HG02678 (cell line): Measurements from ENCODE around the gene FOSB.
A peak's percentile ranks its signal among the peaks of the same experiment; 100 is the strongest.

ENCODE experiments used
- ATAC-seq: cut with Tn5 transposase; IDR thresholded peaks from one replicate; pipeline ENCODE4 v1.9.1; 2021; ENCODE audit warnings: mild to moderate bottlenecking, moderate library complexity; ENCODE audit not compliant: unreplicated experiment

FOSB gene

DNA sequence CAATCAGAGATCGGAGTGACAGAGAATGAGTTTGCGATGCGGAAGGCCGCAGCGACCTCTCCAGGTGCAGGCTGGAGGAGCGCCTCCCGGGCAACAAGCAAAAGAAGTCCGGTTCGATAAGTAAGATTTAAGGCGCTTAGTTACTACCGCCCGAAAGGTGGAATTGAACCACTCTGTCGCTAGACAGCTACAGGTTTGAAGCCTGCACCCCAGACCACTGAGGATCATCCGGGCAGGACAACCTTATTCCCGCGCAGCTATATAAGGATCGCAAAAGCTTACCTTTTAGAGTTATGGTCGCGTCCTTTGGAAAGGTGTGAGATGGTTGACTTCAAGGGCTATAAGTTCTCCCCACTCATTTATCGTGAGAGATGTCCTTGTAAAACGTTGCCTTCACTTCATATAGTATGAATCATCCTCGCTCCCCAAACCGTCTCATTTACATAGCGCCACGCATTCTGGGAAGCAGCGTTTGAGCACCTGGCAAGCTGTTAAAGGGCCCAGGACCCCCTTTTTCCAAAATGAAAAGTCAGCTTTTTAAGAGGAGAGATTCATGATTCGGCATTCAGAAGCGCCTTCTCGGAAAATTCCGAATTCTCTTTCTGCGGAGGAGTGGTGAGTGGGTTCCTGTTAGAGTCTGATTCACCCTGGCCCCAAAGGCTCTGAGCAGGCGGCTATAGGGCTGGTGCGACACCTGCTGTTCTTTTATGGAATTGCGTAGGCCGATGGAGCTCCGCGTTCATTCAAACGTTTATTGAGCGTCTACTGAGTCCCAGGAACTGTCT lies 10.8 kb downstream of the FOSB start:
- peak; percentile 82 for ATAC-seq

DNA sequence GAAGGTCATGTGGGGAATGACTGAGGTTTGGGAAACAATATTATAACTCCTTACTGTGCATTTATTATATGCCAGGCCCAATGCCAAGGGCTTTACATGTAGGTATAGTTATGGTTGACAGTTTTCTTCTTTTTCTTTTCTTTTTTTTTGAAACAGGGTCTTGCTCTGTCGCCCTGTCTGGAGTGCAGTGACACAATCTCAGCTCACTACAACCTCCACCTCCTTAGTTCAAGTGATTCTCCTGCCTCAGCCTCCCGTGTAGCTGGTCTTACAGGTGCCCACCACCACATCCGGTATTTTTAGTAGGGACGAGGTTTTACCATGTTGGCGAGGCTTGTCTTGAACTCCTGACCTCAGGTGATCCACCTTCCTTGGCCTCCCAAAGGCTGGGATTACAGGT lies 15.2 kb downstream of the FOSB start:
- ATAC-seq, result no peak

DNA sequence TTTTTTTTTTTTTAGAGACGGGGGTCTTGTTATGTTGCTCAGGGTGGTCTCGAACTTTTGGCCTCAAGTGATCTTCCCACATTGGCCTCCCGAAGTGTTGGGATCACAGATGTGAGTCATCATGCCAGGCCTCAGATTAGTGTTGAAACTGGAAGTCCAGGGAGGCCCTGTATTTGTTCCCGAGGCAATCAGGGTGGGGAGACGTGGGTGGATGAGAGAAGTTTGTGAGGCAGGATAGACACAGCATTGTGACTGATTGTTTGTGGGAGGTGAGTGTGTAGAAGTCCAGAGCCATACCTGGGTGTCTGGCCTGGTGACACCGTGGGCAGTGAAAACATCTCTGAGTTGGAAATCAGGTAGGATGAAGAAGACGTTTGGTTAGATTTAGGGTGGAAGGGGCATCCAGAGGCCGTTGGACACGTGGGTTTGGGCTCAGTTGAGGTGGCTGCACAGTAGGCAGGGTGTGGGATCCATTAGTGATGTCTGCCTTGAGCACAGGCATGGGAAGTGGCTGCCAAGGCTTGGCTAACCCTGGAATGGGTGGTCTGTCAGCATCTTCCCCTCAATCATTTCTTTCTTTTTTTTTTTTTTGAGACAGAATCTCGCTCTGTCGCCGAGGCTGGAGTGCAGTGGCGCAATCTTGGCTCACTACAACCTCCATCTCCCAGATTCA lies 16.6 kb downstream of the FOSB start:
- ATAC-seq, result no peak

DNA sequence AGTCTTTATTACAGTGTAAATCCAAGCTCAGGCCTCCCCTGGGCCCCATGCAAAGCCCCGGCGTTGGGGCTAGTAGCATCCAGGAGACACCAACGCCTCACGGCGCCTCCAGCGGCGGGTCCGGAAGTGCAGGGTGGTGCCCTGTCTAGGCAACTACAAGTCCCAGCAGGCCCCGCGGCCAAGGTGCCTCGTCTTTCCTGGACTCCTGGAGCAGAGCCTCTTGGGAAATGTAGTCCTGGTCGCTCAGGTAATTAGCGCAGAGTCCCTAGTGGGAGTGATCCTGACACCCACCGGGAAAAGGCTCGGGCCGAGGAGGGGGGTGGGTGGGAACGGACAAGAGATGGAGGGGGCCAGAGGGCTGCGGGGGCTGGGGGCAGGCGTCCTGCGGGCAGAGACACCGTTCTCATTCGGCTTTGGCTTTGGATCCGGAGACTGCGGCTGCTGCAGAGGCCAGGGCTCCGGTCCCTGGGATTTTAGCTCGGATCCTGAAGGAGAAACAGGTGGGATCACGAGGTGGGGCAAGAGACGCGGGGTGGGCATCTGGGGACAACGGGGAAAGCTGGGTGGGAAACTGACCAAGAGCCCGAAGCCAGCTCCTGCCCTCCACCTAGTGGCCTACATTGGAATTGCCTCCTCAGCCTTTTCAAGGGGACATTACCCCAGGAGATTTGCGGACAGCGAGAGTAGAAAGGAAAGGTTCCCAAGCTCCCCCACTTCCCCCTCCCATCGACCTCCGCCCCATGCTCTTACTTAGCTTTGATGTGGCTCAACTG lies 17.7 kb downstream of the FOSB start:
- ATAC-seq, result peak; percentile 95

DNA sequence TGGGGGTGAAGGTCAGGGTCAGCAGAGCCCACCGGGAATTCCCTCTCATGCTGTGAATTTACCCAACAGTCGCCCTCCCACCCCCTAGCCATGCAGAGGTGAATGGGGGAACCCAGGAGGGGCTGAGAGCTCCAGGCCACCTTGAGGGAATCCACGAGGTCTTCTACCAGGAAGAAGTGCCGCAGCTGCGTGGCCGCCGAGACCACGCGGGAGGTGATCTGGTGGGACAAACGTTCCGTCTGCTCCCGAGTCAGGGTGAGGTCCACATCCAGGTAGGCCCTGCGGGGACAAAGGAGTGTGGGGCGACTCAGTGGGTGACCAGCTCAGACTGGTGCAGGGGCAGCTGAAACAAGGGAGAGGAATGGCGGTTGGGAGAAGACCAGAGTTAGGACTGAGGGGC lies 20.9 kb downstream of the FOSB start:
- ATAC-seq, result no peak

DNA sequence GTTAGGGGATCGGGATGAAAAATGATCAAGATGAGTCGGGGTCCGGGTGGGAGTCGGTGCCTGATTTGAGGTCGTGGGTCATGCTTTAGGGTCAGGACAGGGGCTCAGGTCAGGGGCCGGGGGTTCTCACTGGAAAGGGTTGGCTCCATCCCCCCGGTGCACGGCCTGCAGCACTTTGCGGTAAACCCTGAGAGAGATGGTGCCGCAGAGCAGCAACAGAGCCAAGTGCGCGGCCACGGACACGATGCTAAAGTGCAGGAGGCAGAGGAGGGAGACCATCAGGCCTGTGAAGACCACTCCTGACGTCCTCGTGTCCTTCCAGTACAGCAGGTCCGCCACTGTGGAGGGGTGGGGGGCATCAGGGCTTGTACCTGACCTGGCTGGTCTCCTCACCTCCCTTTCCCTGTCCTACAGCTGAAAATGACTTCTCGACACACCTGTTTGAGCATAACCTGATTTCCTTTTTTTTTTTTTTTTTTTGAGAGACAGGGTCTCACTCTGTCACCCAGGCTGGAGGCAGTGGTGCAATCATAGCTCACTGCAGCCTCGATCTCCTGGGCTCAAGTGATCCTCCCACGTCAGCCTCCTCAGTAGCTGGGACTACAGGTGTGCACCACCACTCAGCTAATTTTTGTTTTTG lies 21.5 kb downstream of the FOSB start:
- no peak for ATAC-seq

DNA sequence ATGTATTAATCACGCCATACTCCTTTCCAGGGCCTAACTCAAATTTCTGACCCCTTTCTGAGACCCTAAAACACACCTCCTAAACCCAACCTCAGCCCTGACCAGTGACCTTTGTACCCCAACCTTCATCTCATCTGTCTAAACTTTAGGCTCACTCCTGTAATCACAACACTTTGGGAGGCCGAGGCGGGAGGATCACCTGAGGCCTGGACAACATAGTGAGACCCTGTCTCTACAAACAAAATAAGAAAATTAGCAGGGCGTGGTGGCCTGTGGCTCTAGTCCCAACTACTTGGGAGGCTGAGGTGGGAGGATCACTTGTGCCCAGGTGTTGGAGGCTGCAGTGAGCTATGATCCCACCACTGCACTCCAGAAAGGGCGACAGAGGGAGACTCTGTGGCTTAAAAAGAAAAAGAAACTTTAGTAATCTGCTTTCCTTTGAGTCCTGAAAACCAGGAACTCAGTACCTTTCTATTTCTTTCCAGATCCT lies 24.4 kb downstream of the FOSB start:
- no peak for ATAC-seq

DNA sequence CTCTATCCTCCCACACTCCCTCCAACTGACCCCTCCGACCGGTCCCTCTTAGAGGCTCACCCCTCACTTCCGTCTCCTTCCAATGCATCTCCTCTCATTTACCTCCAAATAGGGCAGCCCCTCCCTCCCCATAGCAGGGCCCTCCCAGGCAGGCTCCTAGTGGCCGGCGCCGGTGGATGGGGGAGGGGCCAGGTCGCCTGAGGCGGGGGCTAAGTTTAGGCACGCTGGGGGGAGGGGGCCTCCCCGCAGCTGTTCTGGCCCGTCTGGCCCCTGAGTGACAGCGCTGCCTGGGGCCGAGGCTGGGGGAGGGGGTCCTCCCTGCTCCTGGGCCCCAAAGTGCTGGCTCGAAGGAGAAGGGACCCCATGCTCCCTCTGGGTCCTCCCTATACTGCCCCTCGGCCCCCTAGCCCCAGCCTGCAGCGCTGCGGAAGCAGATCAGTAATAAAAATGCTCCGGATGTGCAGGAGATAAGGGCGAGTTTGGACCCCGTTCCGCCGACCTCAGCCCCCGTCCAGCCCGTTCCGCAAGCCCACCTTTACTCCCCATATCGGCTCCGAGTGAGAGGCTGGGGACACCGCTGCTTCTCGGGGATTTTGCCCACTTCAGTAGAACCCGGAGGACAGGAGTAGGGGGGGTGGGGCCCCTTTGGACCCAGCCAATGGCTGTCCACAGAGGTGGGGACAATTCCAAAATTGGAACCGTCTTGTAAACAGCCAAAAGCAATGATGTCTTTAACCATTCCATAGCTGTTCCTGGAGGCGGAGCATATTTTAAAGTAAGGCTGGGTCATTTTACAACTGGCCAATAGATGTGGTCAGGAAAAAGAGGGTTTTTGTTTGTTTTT lies 25.1 kb downstream of the FOSB start:
- ATAC-seq, result no peak

DNA sequence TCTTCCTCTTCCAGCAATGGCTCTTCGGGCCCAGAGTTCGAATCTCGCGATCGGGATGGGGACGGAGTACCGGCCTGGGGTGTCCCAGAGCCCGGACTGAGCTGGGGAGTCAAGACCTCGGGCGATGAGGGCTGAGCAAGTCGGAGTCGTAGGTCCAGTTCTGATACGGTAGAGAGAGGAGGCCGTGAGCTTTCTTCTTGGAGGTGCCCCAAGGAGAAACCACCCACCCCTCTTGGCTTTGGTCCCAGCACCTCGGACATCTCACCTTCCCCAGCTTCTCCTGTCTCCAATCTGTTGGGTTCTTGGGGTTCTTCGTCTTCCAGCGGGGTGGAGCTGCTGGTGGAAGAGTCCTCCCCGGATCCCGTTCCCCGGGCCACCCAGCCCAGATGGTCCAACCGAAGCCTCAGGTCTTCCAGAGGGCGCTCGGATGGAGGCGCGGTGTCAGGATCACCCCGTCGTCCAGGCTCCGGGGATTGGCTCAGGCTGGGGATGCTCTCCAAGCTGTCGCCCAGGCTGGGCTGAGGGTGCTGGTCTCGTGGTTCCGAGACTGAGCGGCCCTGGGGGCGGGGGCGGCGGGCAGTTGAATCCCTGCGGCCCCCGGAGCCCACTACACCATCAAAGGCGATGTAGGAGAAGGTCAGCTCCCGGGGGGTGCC lies 26.6 kb downstream of the FOSB start:
- ATAC-seq, result no peak

DNA sequence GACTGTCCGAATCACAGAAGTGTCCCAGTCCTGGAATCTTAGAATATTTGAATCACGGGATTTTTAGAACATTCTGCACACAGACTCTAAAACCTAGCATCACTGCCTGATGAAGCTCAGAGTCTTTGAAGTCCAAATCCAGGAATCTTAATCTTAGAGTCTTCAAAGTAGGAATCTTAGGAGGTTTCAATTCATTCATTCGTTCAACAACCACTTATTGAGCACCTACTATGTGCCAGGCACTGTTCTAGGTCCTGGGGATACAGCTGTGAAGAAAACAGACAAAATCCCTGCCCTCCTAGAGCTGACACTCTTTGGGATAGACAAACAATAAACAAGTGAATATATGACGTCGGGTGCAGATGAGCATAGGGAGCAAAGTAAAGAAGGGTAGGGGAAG lies 27.4 kb downstream of the FOSB start:
- no peak for ATAC-seq

DNA sequence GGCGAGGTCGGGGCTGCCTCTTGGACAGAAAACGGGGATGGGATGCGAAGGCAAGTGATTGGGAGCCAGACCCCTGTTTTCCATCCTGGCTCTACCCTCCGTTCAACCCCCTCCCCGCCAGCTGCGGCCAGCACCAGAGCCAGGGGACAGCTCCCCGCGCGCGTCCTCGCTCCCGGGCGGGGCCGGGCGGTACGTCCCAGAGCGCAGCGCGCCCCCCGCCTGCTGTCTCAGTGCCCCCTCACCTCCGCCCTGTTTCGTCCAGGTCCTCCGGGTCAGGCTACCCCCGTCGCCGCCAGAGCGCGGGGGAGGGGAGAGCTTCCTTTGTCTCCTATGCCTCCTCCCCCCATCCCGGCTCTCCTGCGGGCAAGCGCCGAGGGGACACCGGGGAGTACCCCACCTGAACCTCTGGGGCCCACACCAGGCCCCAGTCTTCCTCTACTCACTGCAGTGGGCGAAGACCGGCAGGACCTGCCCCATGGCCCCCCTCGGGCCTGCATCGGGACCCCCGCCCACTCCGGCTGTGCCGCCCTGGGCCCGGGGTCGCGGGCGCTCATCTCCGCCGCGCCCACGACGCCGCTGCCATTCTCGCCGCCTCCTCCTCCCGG lies 28.7 kb downstream of the FOSB start:
- ATAC-seq, result peak; percentile 4

DNA sequence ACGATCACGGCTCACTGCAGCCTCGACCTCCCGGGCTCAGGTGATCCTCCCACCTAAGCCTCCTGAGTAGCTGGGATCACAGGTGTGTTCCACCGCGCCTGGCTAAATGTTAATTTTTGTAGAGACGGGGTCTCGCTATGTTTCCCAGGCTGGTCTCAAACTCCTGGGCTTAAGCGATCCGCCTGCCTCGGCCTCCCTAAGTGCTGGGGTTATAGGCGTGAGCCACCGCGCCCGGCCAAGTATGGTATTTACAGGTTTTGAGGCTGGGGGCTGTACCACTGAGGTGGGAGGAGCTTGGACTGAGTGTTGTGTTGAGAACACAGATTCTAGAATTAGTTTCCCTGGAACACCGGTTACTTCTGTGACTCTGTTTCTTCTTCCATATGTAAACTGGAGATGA lies 30.0 kb downstream of the FOSB start:
- no peak for ATAC-seq

DNA sequence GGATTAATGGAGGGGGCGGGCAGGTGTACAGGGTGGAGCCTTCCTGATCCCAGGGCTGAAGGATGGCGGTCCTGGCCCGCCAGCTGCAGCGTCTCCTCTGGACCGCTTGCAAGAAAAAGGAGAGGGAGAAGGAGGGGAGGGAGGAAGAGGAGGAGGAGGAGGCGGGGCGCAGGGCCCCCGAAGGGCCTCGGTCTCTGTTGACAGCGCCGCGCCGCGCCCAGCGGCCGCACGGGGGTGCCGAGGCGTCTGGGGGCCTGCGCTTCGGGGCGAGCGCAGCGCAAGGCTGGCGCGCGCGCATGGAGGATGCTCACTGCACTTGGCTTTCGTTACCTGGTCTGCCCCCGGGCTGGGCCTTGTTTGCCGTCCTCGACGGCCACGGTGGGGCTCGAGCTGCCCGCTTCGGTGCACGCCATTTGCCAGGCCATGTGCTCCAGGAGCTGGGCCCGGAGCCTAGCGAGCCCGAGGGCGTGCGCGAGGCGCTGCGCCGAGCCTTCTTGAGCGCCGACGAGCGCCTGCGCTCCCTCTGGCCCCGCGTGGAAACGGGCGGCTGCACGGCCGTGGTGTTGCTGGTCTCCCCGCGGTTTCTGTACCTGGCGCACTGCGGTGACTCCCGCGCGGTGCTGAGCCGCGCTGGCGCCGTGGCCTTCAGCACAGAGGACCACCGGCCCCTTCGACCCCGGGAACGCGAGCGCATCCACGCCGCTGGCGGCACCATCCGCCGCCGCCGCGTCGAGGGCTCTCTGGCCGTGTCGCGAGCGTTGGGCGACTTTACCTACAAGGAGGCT lies 30.8 kb downstream of the FOSB start, which contains the start of gene PPM1N:
Gene PPM1N, plus strand, starts transcription at position 33 of the 785 bp plus-strand sequence. Its CDS starts 30 bp downstream, at position 63.
- no peak for ATAC-seq

DNA sequence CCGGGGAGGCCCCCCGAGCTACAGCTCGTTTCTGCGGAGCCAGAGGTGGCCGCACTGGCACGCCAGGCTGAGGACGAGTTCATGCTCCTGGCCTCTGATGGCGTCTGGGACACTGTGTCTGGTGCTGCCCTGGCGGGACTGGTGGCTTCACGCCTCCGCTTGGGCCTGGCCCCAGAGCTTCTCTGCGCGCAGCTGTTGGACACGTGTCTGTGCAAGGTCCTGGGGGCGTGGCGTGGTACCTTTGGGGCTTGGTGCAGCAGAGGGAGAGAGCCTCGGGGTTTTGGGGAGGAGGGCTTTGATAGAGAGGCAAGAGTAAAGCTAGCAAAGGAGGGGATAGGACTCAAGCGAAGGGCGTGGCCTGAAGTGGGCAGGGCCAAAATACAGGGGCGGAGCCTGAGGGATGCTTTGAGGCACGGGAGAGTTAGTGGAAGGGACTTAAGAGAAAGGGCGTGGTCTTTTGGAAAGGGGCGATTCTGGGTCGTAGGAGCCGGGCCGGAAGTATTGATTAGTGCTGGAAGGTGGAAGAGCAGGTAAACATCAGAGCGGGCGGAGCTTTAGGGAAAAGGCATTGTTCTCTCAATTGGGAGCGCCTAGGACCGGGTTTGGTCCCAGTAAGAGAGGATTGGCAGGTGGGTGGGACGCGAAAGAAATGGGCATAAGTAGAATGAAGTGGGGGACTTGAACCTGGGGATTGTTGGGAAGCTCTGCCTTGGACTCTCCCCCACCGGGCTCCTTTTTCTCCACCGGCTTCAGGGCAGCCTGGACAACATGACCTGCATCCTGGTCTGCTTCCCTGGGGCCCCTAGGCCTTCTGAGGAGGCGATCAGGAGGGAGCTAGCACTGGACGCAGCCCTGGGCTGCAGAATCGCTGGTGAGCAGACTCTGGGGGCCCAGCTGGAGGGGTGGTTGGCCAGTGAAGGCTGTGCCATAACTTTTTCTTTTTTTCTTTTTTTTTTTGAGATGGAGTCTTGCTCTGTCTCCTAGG lies 31.7 kb downstream of the FOSB start:
- ATAC-seq, result no peak

DNA sequence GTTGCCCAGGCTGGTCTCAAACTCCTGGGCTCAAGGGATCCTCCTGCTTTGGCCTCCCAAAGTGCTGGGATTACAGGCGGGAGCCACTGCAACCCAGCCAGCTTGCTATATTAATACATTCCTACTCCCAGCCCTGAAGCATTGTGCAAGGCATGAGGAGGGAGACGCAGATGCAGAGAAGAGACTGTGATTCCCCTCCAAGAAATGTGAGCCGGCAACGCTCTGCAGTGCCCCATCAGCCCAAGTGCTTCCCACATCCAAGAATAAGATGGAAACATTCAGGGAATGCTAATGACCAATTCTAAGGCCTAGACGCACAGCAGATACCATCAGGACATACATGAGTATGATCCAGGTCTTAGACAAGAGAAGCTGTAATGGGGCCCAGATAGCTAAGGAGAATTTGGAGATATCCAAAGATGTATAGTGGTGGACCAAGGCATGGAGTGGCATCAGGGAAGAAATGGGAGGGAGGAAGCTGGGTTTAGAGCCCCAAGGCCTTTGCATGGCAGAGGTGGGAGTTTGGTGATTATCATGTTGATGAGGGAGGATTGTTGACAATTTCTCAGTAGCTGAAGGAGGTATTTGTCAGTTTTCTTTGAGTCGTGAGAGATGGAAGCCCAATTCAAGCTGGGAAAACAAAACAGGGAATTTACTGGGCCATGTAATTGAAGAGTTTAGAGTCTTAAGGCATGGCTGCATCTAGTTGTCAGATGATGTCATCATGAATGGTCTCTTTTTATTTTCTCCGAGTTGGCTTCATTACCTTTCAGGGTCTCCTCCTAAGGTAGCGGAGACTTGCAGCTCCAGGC lies 33.3 kb downstream of the FOSB start:
- ATAC-seq, result no peak

DNA sequence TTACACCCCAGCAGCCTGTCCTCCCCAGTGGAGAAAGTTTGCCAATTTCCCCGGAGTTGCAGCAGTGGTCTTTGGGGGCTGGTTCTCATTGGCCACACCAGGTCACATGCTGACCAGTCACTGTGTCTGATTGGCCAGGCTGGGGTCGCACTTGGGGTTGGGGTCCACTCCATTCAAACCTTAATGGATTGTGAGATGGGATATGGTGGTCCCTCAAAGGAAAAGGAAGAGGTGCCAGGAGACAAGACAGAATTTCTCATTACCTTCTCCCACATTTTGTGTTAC lies 33.9 kb downstream of the FOSB start:
- ATAC-seq, result no peak

DNA sequence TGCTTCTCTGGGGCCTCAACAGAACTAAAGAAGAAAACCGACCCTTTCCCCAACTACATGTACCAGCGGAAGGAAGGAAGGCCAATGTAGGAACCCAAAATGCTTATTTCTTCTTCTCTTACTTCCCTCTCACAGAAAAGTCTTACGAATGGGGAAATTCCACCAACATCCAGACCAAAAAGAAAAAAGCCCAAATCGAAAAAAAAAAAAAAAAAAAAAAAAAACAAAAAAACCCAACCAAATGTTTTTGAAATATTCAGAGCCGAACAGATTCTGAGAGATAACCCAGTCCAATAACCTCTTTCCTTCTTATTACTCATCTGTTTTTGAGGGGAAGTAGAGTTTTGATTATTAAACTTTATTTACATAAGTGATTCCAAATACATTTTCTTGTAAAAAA lies 34.3 kb downstream of the FOSB start:
- no peak for ATAC-seq
